ENCODE results near the gene DCAF10.

DCAF10 gene

DNA sequence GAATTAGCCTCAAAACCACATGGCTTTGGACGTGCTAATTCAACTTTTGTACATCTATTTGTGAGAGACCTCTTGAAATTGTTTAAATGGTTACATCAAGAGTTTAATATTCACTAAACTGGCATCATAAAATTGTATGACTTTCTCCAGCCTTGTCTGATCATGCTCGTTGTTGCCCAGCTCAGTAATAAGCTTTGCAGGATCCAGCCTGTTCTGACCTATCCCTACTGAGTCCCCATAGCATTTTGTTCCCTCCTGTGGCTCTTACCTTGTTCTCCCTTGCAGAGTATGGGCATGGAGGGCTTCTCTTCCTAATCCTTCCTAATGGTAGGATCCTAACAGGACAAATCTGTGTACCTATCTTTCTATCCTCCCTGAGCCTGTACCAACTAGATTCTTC, 22.1 kb upstream of the DCAF10 start:
- no peak for DNase-seq (ENCODE audit: low read depth)
- TF ChIP-seq, protein P1, sequence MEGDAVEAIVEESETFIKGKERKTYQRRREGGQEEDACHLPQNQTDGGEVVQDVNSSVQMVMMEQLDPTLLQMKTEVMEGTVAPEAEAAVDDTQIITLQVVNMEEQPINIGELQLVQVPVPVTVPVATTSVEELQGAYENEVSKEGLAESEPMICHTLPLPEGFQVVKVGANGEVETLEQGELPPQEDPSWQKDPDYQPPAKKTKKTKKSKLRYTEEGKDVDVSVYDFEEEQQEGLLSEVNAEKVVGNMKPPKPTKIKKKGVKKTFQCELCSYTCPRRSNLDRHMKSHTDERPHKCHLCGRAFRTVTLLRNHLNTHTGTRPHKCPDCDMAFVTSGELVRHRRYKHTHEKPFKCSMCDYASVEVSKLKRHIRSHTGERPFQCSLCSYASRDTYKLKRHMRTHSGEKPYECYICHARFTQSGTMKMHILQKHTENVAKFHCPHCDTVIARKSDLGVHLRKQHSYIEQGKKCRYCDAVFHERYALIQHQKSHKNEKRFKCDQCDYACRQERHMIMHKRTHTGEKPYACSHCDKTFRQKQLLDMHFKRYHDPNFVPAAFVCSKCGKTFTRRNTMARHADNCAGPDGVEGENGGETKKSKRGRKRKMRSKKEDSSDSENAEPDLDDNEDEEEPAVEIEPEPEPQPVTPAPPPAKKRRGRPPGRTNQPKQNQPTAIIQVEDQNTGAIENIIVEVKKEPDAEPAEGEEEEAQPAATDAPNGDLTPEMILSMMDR (conservative IDR thresholded peaks at IDR 0.05; ENCODE audit: low read depth, low read length) = no peak
- no peak overlapping the region for H3K4me3 ChIP-seq (ENCODE audit: low read length)

DNA sequence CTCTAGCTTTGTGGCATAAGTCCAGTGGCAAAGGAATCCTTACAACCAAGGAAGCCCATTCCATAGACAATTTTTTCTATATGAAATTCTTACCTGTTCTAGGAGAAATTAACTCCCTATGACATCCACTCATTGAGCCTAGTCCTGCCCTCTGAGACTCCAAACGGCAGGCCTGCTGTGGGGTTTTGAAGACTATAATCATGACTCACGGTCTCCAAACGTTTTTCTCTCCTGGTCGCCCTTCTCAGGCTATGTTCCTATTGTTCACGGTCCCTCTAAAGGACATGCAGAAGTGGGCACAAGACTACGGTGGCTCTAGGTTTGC, 16.3 kb upstream of the DCAF10 start:
- TF ChIP-seq, protein P1 (conservative IDR thresholded peaks at IDR 0.05; ENCODE audit: low read depth, low read length) = no peak
- H3K4me3 ChIP-seq (ENCODE audit: low read length) = peak overlapping the region; percentile 97
- DNase-seq (ENCODE audit: low read depth) = no peak

DNA sequence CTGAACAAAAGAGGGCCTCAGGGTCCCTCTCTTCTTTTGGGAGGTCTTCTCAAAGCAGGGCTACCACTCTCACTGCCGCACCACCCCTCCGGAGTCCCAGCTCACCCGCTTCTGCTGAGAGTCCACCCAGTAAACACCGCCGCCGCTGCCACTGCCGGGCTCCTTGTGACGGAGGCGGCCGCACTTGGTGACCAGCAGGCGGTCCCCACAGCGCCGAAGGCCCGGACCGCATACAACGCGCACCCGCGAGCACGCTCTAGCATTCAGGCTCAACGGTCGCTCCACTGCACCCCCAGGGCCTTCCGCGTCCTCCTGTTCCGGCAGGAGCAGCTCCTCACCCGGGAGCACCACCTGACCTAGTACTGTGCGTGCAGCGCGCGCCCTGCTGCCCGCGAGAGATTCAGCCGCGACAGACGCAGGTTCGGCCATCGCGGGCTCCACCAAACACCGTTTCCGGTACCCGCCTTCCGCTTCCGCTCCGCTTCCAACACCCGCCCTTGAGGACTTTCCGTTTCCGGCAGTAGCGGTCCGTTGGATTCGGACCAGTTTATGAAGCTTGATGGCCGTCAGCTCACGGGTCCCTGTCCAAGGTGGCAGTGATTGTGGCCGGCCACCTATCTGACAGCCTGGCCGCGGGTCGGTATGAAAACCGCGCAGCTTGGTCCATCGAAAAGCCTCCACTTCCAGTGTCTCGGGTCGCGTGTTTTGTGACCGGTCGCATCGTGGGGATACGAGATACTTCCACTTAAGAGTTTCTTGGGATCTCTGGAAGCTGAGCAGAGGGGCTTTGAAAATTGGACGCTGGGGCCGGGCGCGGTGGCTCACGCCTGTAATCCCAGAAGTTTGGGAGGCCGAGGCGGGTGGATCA, 15.7 kb upstream of the DCAF10 start, which contains the start of gene EXOSC3:
Gene EXOSC3, minus strand, starts transcription at position 449 of the 868 bp plus-strand sequence. Its CDS starts 20 bp downstream, at position 429.
- H3K4me3 ChIP-seq (ENCODE audit: low read length) = peak within 1 kb of the TSS; percentile 97
- TF ChIP-seq, protein P1 (conservative IDR thresholded peaks at IDR 0.05; ENCODE audit: low read depth, low read length) = no peak
- peak; percentile 76 for DNase-seq (ENCODE audit: low read depth)

DNA sequence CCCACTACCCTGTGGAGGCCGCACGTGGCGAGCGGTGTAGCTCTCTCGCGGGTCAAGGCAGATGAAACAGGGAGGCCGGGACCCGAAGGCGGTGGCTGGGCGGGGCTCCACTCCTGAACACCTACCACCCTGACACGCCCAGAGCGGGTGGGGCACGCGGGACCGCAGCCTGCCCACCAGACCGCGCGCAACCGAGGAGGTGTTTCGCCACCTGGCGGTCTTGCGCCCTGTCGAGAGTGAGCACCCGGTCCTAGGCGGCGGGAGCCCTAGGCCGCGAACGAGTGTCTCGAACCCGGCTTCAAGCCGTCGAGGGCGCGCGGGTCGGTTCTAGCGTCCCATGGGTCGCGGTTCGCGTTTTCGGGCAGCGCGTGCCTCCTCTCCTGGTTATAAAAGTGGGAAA, 13.5 kb upstream of the DCAF10 start:
- no peak for DNase-seq (ENCODE audit: low read depth)
- TF ChIP-seq, protein P1 (conservative IDR thresholded peaks at IDR 0.05; ENCODE audit: low read depth, low read length) = no peak
- no peak overlapping the region for H3K4me3 ChIP-seq (ENCODE audit: low read length)

DNA sequence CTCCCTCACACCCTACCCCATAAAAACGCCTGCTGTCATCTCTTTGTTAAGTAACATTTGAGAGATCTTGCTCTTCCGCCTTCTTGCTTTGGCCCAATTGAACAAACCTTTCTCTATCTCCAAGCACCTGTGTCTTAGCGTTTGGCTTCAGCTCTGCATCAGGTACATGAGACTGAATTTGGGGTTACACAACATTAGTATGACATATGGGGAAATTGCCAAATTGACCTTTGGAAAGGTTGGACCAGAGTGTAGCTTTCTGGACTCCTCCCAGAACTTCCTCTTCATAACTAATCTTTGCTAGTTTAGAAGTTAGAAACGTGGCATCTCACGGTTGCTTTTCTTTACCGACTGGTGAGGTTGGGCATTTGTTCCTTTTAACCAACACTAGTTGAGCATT, 12.3 kb upstream of the DCAF10 start:
- DNase-seq (ENCODE audit: low read depth) = no peak
- TF ChIP-seq, protein P1 (conservative IDR thresholded peaks at IDR 0.05; ENCODE audit: low read depth, low read length) = no peak
- no peak overlapping the region for H3K4me3 ChIP-seq (ENCODE audit: low read length)

DNA sequence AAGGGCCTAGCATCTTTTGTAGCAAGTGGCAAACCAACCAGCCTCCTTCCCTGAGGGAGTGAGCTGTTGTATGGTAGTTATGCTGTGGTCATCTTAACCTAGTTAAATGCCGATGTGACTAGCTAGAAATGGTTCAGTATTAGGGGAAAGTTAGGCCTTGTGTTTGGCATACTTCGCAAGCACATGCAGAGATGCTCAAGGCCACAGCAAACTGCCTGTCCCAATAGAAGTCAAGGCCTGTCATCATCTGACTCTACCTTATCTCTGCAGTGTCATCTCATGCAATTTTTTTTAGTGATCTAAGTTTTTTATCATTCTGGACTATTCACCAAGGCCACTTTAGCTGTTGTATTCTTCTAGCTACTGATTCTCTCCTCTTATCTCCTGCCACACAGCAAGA, 10.5 kb upstream of the DCAF10 start:
- no peak overlapping the region for H3K4me3 ChIP-seq (ENCODE audit: low read length)
- TF ChIP-seq, protein P1 (conservative IDR thresholded peaks at IDR 0.05; ENCODE audit: low read depth, low read length) = no peak
- DNase-seq (ENCODE audit: low read depth) = no peak

DNA sequence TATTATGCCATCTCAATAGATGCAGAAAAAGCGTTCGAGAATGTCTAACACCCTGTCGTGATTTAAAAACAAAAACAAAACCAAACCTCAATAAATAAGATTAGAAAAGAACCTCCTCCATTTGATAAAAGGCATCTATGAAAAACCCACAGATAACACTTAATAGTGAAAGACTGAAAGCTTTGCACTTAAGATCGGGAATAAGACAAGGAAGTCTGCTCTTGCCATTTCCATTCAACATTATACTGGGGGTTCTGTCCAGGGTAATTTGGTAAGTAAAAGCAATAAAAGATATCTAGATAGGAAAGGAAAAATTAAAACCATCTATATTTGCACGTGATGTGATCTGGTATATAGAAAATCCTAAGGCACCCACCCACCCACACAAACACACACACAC, 8.5 kb upstream of the DCAF10 start:
- H3K4me3 ChIP-seq (ENCODE audit: low read length) = no peak overlapping the region
- TF ChIP-seq, protein P1 (conservative IDR thresholded peaks at IDR 0.05; ENCODE audit: low read depth, low read length) = no peak

More for the DNA sequence above, 8.5 kb upstream of the DCAF10 start:
- DNase-seq (ENCODE audit: low read depth) = no peak
